Stimulated activated CD8-positive, alpha-beta memory T cell treated with anti-CD3 and anti-CD28 coated beads, Interleukin-12 subunit alpha, Interleukin-12 subunit beta, amount 100 ng/mL, for 4 hours (primary cell): ENCODE measurements around the gene DHRS3.
"Not testable (repeated sequence)": the region's sequence is repeated elsewhere in the genome, so short reads cannot be mapped to it uniquely, and the experiment has no call there.

Source experiments
- DNase-seq: peaks from one replicate; pipeline ENCODE4 v3.0.0-alpha.2; 2020; ENCODE audit warnings: low read depth

Gene DHRS3

GRCh38 chr1:12539320-12539704 is 78.7 kb downstream of the DHRS3 start:
- no peak for DNase-seq

GRCh38 chr1:12538536-12538935 is 79.5 kb downstream of the DHRS3 start:
- not testable (repeated sequence) for DNase-seq

- DNase-seq: no peak
Measured at GRCh38 chr1:12537906-12538461, 80.0 kb downstream of the DHRS3 start.

GRCh38 chr1:12537294-12537693 is 80.7 kb downstream of the DHRS3 start:
- no peak for DNase-seq

- DNase-seq: no peak
Measured at GRCh38 chr1:12536023-12536639, 81.9 kb downstream of the DHRS3 start.

GRCh38 chr1:12532405-12533315 is 85.3 kb downstream of the DHRS3 start:
- no peak for DNase-seq

GRCh38 chr1:12531179-12531499 is 86.9 kb downstream of the DHRS3 start:
- DNase-seq: no peak

GRCh38 chr1:12530462-12531178 is 87.4 kb downstream of the DHRS3 start:
- DNase-seq: no peak

GRCh38 chr1:12529640-12530174 is 88.3 kb downstream of the DHRS3 start:
- no peak for DNase-seq

- DNase-seq: no peak
Measured at GRCh38 chr1:12528021-12528852, 89.8 kb downstream of the DHRS3 start.

- no peak for DNase-seq
Measured at GRCh38 chr1:12527564-12527963, 90.4 kb downstream of the DHRS3 start.

- no peak for DNase-seq
Measured at GRCh38 chr1:12525311-12526181, 92.5 kb downstream of the DHRS3 start.

- DNase-seq: no peak
Measured at GRCh38 chr1:12524266-12524665, 93.7 kb downstream of the DHRS3 start.

GRCh38 chr1:12522780-12523179 is 95.2 kb downstream of the DHRS3 start:
- DNase-seq: not testable (repeated sequence)

- no peak for DNase-seq
Measured at GRCh38 chr1:12521096-12521495, 96.9 kb downstream of the DHRS3 start.

- no peak for DNase-seq
Measured at GRCh38 chr1:12519693-12520364, 98.2 kb downstream of the DHRS3 start.

- DNase-seq: peak; percentile 13
Measured at GRCh38 chr1:12518931-12519692, 98.9 kb downstream of the DHRS3 start.
